ENCODE data around the gene SPACA6.
"Not testable (repeated sequence)": the region's sequence is repeated elsewhere in the genome, so short reads cannot be mapped to it uniquely, and the experiment has no call there.

SPACA6 gene

DNA sequence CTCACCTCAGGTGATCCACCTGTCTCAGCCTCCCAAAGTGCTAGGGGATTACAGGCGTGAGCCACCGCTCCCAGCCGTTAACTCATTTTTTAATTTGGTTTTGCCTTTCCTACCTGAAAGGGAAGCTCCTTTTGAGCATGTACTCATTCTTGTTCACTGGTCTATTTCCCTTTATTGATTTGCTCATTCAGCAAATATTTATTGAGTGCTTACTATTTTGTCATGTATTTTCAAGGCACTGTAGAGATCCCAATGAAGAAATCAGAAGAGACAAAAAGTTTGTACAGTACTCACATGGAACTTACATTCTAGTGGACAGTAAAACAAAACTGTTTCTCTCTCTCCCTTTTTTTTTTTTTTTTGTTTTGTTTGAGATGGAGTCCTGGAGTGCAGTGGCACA, 13.8 kb downstream of the SPACA6 start:
- no peak for DNase-seq

DNA sequence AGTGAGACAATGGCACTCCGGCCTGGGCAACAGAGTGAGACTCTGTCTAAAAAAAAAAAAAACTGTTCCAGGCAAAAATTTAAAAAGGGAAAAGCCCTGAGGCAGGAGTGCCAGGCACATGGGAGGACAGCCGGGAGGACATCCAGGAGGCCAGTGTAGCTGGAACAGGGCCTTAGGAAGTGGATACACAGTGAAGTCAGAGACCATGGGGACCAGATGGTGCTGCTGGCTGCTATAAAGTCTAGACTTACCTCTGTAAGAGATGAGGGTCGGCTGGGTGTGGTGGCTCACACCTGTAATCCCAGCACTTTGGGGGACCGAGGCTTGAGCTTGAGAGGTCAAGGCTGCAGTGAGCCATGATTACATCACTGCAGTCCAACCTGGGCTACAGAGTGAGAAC, 15.7 kb downstream of the SPACA6 start:
- DNase-seq: no peak

DNA sequence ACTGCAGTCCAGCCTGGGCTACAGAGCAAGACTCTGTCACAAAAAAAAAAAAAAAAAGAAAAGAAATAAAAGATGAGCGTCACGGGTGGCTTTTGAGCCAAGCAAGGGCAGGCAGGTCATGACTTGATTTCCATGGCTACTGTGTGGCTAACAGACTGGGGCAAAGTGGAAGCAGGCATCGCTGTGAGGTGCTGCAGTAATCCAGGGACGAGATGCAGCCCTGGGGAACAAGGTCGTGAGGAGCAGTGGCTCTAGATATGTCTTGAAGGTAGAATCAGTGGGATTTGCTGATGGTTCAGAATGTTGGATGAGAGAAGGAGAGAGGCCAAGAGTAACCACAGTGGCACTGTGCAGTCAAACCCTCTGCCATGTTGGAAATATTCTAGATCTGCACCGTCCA, 16.4 kb downstream of the SPACA6 start:
- no peak for DNase-seq

DNA sequence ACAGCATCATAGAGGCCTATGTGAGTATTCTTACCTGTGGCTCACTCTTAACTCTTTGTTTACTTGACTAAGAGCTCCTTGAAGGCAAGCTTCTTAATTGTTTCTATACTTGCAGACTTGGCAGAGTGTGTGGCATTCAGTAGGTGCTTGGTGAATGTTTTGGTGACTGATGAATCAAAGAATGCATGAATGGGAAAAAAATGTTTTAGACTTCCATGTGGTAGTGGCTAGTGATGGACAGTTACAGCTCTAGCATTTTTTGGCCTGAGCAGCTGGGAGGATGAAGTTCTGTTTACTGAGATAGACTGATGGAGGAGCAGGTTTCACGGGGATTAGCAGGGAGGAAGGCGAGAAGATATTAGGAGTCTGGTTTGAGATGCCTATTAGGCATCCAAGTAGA, 17.0 kb downstream of the SPACA6 start:
- DNase-seq: no peak

DNA sequence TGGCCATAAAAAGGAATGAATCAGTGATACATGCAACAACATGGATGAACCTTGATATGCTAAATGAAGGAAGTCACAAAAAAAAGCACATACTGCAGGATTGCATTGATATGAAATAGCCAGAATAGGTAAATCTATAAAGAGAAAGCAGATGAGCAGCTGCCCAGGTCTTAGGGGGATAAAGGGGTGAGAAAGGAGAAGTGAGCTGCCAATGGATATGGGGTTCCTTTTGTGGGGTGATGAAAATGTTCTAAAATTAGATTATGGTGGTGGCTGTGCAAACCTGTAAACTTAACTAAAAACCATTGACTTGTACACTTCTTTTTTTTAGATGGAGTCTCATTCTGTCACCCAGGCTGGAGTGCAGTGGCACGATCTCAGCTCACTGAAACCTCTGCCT, 18.6 kb downstream of the SPACA6 start:
- no peak for DNase-seq

DNA sequence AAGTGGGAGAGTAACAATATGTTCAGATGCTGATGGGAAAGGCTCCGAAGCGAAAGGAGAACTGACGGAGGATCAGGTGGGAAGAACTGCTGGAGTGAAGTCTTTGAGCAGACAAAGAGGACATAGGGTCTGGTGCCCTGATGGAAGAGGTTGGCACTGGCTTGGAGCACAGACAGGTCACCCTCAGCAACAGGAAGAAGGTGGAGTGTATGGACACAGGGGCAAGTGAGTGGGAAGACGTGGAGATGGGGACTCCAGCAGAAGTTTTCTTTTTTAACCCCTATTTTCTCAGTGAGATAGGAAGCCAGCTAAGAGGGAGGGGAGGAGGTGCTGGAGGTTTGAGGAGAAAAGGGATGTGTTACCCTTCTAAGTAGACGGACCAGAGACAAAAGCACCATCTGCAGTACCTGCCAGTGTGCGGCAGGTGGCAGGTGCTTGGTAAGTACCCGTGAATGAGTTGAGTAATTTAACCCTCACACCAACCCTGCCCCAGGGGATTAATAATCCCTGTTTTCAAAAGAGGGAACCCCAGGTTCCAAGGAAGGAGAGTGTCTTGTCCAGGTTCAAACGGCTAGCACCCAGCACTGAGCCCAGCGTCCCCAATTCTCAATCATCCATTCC, 19.4 kb downstream of the SPACA6 start:
- no peak for DNase-seq

DNA sequence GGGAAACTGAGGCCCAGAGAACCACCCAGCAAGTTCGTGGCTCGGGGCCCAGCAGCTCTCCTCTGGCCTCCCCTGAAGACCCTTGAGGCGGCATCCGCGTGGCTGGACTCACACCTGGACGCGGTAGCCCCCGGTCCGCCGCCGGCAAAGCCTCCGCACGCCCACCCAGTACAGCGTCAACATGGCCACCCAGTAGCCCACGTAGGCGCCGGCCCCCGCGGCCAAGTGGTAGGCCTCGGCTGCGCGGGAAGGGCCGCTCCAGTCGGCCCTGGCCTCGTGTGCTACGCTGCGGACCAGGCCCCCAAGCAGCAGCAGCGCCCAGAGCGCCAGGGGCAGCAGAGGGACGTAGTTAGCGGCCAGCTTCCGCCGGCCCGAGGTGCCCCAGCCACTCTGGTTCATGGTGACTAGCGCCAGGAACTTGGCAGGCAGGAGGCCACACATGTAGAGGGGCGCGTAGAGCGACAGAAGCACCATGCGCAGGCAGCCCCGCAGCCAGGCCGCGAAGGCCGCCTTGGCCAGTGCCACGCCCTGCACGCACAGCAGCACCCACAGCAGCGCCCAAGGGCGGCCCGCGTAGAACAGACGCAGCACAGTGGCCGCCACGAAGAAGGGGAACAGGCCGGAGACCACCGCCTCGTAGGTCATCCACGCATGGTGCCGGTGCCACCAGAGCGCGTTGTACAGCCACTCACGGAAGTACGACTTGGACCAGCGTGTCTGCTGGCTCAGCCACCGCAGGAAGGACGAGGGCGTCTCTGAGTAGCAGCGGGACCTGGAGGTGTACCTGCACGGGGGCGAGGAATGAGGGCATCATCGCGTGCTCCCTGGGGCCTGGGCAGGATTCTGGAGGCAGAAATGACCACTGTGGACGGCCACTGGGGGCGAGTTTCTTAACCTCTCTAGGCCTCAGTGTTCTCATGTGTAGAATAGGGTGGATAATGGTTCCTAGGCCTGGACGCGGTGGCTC, 20.5 kb downstream of the SPACA6 start:
- DNase-seq: no peak

DNA sequence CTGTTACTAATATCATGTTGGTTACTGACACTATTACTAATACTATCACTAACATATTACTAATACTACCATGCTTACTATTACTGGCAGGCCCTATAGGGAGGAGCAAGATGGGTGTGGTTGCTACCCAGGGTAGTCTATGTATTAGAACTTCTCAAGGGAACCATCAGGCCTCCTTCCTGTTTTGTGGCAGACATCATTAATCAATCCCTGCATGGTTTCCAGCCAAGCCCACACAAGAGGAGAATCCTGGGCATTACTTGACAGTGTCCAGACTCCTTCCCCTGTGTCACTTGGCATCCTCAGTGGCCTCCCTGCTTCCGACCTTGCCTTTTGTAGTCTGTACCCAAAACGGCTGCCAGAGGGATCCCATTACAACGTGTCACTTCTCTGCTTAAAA, 21.7 kb downstream of the SPACA6 start:
- no peak for DNase-seq

DNA sequence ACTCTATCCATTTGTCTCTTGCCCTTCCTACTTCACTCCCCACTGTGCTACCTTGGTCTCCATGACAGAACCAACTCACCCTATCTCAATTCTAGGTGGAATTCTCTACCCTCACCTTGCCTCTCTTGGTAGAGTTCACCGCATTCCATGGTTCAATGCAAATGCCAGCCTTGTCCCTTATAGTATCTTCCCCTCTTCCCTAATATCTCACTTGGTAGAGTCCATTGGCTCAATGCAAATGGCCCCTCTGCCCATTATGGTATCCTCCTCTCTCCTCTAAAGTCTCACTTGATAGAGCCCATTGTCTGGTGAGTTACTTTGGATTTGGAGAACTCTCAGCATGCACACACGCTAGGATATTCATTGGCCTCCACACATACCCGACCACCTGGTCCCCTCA, 22.7 kb downstream of the SPACA6 start:
- DNase-seq: no peak

DNA sequence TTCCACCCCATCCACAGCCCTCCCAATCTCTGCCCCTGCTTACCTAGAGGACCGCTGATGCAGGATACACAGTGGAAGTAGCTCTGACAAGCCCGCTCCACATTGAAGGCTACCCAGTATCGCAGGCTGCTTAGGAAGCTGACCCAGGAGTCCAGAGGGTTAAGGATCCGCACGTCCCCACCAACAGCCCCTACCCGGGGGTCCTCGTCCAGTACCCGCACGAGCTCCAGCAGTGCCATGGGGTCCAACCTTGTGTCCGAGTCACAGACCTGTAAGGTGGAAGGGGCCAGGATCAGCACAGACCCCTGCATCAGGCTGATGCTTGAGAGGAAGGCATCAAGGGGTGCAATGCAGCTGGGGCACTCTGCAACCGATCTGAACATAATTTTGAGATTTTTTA, 23.8 kb downstream of the SPACA6 start:
- DNase-seq: no peak

DNA sequence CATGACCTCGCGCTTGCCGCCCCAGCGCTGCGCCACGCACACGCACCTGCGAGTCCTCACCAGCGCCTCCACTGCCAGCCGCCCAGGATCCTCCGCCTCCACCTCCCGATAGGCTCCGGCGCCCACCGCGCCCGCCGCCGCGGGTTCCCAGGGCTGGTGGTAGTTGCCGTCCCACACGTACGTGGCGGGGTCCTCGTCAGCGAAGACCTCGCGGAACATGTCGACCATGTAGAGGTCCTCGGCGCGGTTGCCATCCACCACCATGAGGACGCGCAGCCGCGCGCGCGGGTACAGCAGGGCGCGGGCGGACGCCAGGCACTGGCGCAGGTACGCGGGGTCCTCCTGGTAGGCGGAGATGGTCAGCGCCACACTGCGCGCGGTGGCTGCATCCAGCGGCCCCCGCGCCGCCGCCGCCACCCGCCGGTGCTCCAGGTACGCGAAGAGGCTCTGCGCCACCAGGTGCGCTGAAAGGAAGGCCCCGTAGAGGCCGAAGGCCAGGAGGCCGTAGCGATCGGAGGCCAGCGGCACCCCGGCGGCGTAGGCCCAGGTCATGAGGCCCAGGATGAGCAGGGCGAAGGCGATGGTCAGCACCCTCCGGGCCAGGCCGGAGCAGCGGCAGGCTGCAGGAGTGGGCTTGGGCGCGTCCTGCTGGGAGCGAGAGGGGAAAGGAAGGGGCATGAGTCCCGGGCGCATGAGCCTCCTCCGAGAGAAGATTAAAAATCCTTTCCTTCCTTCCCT, 26.3 kb downstream of the SPACA6 start:
- no peak for DNase-seq

DNA sequence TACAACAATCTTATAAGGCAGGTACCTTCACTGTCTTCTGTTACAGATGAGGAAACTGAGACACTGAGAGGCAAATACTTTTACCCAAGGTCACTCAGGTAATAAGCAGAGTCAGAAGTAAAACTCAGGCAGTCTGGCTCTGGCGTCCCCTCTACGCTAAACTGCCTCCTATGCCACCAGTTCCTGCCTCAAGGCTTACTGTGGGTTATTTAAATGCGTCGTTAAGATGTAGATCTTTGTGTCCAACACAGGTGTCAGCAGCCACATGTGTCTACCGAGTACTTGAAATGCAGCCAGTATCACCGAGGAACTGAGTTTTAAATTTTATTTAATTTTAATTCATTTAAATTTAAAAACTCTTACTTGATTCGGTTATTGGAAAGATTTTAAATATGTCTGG, 28.8 kb downstream of the SPACA6 start:
- DNase-seq: no peak

DNA sequence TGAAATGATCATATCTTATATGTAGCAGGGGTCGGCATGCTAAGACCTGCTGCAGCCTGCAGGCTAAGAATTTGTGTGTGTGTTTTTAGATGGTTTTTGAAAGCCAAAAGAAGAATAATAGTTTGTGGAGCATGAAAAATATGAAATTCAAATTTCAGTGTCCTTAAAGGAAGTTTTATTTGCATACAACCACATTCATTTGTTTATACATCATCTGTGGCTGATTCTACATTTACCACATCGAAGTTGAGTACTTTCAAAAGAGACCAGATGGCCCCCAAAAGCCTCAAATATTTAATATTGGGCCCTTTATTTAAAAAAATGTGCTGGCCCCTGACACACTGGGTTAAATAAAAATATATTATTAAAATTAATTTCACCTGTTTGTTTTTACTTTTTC, 29.4 kb downstream of the SPACA6 start:
- no peak for DNase-seq

DNA sequence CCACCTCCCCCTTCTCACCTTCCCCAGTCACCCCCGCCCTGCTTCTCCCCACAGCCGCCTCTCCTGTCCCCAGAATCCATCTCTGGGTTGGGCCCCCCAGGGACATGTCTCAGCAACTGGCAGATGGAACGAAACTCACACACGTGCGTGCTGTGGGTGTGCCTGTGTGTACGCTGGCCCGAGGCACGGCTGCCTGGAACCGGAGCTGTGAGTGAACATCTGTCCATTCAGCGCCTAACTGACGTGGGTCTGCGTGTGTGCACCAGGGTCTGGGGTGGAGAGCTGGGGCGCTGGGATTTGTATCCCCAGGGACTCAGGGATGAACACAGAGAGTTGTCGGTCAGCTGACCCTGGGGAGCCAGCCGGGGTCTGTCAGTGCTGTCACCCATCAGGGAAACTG, 31.4 kb downstream of the SPACA6 start:
- DNase-seq: no peak

DNA sequence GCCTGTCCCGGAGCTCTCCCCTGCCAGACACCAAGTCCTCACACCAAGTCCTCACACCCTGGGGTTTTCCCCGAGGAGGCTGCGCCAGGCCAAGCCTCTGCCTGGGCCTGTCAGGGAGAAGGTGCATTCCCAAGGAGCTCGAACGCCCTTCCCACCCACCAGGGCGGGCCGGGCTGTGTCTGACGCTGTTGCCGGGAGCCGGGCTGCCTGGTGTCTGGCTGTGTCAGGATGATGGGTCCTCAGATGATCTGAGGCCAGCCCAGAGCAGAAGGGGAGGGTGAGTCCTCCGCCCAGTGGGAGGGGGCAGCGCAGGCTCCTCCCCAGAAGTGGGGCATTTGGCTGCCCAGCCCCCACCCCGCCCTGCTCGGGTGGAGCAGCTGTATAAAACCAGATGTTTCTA, 32.9 kb downstream of the SPACA6 start:
- no peak for DNase-seq

DNA sequence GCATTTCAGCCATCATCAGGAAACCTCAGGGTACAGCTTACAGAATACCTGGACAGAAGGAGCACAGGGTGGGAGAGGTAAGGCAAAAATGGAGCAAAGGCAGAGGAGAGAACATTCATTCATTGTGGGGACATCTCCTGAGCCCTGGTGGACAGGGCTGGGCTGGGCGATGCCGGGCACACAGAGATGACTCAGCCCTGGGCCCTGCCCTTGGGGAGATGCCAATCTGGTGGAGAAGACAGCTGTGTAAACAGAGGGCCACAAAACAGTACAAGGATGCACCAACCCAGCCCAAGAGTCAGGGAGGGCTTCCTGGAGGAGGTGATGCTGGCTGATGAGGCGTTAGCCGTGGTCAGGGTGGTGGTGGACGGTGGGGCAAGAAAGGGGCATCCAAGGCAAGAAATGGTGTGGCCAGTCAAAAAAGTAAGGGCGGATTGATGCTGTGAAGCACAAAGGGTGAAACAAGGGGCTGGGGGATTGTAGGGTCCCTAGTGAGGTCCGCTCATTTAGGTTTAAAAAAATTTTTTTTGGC, 34.3 kb downstream of the SPACA6 start:
- no peak for DNase-seq

DNA sequence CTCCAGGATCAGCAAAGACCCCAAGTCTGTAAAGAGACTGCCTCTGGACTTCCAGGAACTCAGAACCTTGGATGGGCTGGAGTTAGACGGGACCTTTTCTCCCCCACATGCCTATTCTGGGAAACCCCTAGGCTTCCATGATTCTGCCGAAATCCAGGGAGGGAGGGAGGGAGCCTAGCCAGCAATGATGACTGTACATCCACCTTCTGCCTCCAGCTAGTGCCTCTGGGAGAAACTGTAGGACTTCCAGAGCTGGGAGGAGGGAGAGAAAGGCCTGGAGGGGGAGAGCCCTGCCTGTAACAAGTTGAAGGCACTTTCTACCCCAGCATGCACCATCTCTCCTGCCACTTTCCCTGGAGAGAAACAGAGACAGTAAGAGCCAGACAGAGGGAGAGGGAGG, 36.7 kb downstream of the SPACA6 start:
- DNase-seq: no peak

DNA sequence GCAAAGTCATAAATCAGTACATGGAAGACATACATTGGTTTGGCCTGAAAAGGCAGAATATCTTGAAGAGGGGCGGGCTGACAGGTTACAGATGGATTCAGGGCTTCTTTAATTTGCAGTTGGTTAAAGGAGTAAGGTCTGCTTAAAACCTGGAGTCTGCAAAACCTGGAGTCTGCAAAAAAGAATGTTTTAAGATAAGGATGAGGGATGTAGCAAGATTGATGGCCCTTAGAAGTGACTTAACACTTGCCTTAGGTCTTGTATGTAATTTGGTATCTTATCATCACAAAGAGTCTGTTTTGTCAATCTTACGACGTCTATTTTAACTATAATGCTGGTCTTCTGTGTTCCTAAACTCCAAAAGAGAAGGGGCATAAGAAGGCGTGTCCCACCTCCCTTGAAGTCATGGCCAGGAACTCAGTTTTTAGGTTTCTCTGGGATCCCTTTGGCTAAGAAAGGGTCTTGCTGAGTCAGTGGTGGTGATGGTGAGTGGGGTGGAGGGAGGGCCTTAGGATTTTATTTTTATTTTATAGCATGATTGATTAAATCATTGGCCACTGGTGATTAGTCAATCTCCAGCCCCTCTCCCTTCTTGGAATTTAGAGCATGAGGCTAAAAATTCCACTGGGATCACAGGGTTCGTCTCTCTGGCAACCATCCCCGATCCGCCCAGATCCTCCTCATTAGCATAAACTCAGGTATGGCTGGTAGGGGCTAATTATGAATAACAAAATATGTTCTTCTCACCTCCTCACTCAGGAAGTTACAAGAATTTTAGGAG, 40.8 kb downstream of the SPACA6 start:
- DNase-seq: no peak

DNA sequence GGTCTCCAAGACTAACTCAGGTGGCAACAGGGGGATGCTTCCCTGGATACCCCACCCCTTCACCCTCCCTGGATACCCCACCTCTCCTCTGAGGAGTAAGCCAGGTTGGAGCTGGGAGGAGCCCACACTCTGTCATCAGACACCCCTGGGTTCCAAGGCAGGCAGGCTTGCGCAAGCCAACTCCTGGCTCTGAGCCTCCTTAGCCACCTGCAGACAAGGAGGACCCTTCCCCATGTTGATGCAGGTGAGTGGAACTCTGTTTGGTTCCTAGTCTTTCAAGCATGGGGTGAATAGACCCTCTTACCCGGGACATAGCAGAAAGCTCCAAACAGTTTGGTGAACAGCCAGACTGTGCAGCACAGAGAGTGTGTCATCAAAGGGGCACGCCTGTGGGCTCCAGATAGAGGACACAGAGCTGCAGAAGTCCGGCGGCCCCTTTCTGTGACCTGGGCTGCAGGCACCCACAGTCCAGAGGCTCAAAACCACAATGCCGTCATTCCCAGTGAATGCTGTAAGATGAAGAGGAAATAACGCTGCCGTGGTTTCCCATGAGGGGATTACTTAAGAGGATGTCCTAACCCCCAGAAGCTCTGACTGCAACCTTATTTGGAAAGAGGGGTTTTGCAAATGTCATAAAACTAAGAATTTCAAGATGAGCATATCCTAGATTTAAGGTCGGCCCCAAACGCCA, 42.8 kb downstream of the SPACA6 start:
- no peak for DNase-seq

DNA sequence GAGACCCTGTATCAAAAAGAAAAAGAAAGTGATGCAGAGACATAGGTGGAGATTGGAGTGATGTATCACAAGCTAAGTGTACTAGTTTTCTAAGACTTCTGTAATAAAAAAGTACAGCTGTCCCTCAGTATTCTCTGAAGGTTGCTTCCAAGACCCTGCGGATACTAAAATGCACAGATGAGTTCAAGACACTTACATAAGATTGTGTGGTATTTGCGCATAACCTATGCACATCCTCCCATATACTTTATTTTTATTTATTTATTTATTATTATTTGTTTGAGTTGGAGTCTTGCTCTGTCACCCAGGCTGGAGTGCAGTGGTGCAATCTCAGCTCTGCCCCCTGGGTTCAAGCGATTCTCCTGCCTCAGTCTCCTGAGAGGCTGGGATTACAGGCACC, 44.3 kb downstream of the SPACA6 start:
- DNase-seq: no peak

DNA sequence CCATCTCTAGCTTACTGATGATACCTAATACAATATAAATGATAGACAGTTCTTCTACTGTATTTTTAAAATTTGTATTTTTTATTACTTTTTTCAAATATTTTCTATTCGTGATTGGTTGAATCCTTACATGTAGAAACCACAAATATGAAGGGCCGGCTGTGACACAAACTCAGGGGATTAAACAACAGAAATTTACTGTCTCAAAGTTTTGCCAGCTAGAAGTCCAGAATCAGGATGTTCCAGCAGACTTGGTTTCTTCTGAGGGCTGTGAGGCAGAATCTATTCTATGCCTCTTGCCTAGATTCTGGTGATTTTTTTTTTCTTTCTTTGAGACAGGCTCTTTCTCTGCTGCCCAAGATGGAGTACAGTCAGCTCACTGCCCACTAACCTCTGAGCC, 44.8 kb downstream of the SPACA6 start:
- DNase-seq: no peak

DNA sequence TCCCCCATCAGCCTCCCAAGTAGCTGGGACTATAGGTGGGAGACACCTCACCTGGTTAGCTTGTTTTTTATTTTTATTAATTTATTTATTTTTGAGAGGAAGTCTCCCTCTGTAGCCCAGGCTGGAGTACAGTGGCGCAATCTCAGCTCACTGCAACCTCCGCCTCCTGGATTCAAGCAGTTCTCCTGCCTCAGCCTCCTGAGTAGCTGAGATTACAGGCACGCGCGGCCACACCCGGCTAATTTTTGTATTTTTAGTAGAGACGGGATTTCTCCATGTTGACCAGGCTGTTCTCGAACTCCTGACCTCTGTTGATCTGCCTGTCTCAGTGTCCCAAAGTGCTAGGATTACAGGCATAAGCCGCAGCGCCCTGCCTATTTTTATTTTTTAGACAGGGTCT, 45.4 kb downstream of the SPACA6 start:
- not testable (repeated sequence) for DNase-seq

Data from activated naive CD4-positive, alpha-beta T cell treated with Interleukin-2 at 50 U/mL for 16 hours (primary cell).